Panc1 (cell line): ENCODE measurements around the gene LRRIQ1. TPM values are rescaled to one million over a fixed set of nuclear protein-coding genes. Genes with fewer than 3 reads are reported as not detected.

ENCODE experiments used
- ATAC-seq: fragments of 200-7000 bp; cut with Tn5 transposase; 2 replicates; pipeline ENCODE4 v1.9.1; 2020; ENCODE audit warnings: mild to moderate bottlenecking, moderate library complexity
- BruUV-seq: library from RNA; stranded (reverse); fragments of 400-500 nt; replicated peaks from 2 replicates; lab custom pipeline; 2021; lab: Mats Ljungman, UMichigan
- CTCF ChIA-PET: fragments of 300-600 bp; sonication (Branson Sonifier 250); formaldehyde crosslinking; loops from one replicate; lab custom pipeline; 2022; ENCODE audit warnings: antibody characterized with exemption; lab: Charles Lee
- POLR2A ChIA-PET: fragments of 300-600 bp; sonication (Branson Sonifier 250); formaldehyde crosslinking; loops from one replicate; lab custom pipeline; 2022; ENCODE audit warnings: antibody characterized with exemption; lab: Charles Lee
- DNase-seq: peaks from one replicate; pipeline ENCODE4 v3.0.0-alpha.2; 2010; ENCODE audit warnings: low read depth, low spot score
- H3K27ac ChIP-seq: 2 replicates; pipeline ENCODE4 v1.5.1; 2011; ENCODE audit warnings: mild to moderate bottlenecking, low read length, inconsistent platforms
- H3K27me3 ChIP-seq: fragments of 200-500 bp; sonication (Bioruptor generic); 2 replicates; pipeline ENCODE4 v1.6.0; 2014; ENCODE audit warnings: low read length, inconsistent platforms; ENCODE audit not compliant: control insufficient read depth, insufficient read depth
- H3K36me3 ChIP-seq: fragments of 200-500 bp; sonication (Bioruptor generic); 2 replicates; pipeline ENCODE4 v1.5.1; 2014; ENCODE audit warnings: inconsistent platforms, mild to moderate bottlenecking, low read length, moderate library complexity; ENCODE audit not compliant: control insufficient read depth, insufficient read depth
- H3K4me1 ChIP-seq: 2 replicates; pipeline ENCODE4 v1.5.1; 2011; ENCODE audit warnings: inconsistent platforms, mild to moderate bottlenecking, low read length, moderate library complexity; ENCODE audit not compliant: control insufficient read depth, insufficient read depth
- H3K4me3 ChIP-seq, 2 experiments: 2 replicates each; pipeline ENCODE4 v1.5.1; 2011 to 2012; ENCODE audit warnings: low read depth in 2 of 2, low read length in 2 of 2, mild to moderate bottlenecking in 2 of 2, inconsistent platforms in 1 of 2, moderate library complexity in 1 of 2
- H3K9me3 ChIP-seq: fragments of 200-500 bp; sonication (Bioruptor generic); 2 replicates; pipeline ENCODE4 v1.5.1; 2014; ENCODE audit warnings: low read depth, mild to moderate bottlenecking, inconsistent platforms, low read length, moderate library complexity; ENCODE audit not compliant: control insufficient read depth, insufficient read depth
- POLR2AphosphoS5 ChIP-seq: IDR thresholded peaks from 2 replicates; pipeline ENCODE4 v1.6.1; 2012; ENCODE audit warnings: mild to moderate bottlenecking, low read depth, low read length, moderate library complexity
- SIN3A ChIP-seq: IDR thresholded peaks from 2 replicates; pipeline ENCODE4 v1.6.1; 2012; ENCODE audit warnings: low read depth, mild to moderate bottlenecking, low read length, moderate library complexity, borderline replicate concordance; ENCODE audit not compliant: insufficient read depth
- TCF7L2 ChIP-seq: IDR thresholded peaks from 2 replicates; pipeline ENCODE4 v1.6.1; 2011; ENCODE audit warnings: mild to moderate bottlenecking, low read depth, low read length, inconsistent platforms
- in situ Hi-C: cut with HindIII; loops from 2 replicates; pipeline ENCODE4 v1.10.0; 2016; ENCODE audit warnings: low sequenced_read_pairs, low pct_unique_long_range_greater_than_20kb
- intact Hi-C: fragments of 100-400 bp; cut with micrococcal nuclease; formaldehyde crosslinking; loops from one replicate; pipeline ENCODE4 v1.10.0; 2022; ENCODE audit not compliant: unreplicated experiment
- total RNA-seq: library from RNA; stranded (reverse); gene quantifications from one replicate; pipeline ENCODE4 v1.2.1, GENCODE V29; 2021; ENCODE audit not compliant: unreplicated experiment
- TF ChIP-seq, protein P1 (sequence below): fragments of 450-650 bp; IDR thresholded peaks from 2 replicates; pipeline ENCODE4 v1.5.1; 2017; ENCODE audit warnings: mild to moderate bottlenecking
- TF ChIP-seq, protein P2 (sequence below), 2 experiments: IDR thresholded peaks; 2 replicates each; pipeline ENCODE4 v1.6.1; 2011 to 2012; ENCODE audit warnings: low read depth in 2 of 2, control low read depth in 1 of 2, low read length in 1 of 2, mild to moderate bottlenecking in 1 of 2, moderate library complexity in 1 of 2; ENCODE audit not compliant: insufficient read depth in 1 of 2

Gene LRRIQ1
- total RNA-seq, 1 experiment from 2014 or later: 0.15 TPM

GRCh38 chr12:85065837-85066482, 29.8 kb downstream of the LRRIQ1 start:
- in situ Hi-C loops (no loop called here), intact Hi-C loops (no loop called here)
- H3K27me3 ChIP-seq: no peaks in the 10 kb centered on the region
- ChIA-PET CTCF (no interaction called here), POLR2A (no interaction called here)
- no peak overlapping the region for H3K27ac ChIP-seq
- no peak overlapping the region for H3K4me3 ChIP-seq
- DNase-seq (no peak), ATAC-seq (no peak)
- no TSS peak for BruUV-seq
- H3K4me1 ChIP-seq: no peaks in the 10 kb centered on the region
- TF ChIP-seq, protein P1, sequence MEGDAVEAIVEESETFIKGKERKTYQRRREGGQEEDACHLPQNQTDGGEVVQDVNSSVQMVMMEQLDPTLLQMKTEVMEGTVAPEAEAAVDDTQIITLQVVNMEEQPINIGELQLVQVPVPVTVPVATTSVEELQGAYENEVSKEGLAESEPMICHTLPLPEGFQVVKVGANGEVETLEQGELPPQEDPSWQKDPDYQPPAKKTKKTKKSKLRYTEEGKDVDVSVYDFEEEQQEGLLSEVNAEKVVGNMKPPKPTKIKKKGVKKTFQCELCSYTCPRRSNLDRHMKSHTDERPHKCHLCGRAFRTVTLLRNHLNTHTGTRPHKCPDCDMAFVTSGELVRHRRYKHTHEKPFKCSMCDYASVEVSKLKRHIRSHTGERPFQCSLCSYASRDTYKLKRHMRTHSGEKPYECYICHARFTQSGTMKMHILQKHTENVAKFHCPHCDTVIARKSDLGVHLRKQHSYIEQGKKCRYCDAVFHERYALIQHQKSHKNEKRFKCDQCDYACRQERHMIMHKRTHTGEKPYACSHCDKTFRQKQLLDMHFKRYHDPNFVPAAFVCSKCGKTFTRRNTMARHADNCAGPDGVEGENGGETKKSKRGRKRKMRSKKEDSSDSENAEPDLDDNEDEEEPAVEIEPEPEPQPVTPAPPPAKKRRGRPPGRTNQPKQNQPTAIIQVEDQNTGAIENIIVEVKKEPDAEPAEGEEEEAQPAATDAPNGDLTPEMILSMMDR: no peak
- no peak for TF ChIP-seq TCF7L2
- no peak for TF ChIP-seq SIN3A
- TF ChIP-seq POLR2AphosphoS5: no peak
- TF ChIP-seq, protein P2, sequence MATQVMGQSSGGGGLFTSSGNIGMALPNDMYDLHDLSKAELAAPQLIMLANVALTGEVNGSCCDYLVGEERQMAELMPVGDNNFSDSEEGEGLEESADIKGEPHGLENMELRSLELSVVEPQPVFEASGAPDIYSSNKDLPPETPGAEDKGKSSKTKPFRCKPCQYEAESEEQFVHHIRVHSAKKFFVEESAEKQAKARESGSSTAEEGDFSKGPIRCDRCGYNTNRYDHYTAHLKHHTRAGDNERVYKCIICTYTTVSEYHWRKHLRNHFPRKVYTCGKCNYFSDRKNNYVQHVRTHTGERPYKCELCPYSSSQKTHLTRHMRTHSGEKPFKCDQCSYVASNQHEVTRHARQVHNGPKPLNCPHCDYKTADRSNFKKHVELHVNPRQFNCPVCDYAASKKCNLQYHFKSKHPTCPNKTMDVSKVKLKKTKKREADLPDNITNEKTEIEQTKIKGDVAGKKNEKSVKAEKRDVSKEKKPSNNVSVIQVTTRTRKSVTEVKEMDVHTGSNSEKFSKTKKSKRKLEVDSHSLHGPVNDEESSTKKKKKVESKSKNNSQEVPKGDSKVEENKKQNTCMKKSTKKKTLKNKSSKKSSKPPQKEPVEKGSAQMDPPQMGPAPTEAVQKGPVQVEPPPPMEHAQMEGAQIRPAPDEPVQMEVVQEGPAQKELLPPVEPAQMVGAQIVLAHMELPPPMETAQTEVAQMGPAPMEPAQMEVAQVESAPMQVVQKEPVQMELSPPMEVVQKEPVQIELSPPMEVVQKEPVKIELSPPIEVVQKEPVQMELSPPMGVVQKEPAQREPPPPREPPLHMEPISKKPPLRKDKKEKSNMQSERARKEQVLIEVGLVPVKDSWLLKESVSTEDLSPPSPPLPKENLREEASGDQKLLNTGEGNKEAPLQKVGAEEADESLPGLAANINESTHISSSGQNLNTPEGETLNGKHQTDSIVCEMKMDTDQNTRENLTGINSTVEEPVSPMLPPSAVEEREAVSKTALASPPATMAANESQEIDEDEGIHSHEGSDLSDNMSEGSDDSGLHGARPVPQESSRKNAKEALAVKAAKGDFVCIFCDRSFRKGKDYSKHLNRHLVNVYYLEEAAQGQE (IDR thresholded peaks at IDR 0.05; ENCODE audit: insufficient read depth in 1 of 2, low read depth in 2 of 2, low read length in 1 of 2): no peak
- H3K36me3 ChIP-seq: no peaks in the 10 kb centered on the region
- H3K9me3 ChIP-seq: no peaks in the 10 kb centered on the region

GRCh38 chr12:85072826-85073225, 36.7 kb downstream of the LRRIQ1 start:
- ChIA-PET POLR2A (no interaction called here), CTCF (no interaction called here)
- no peak overlapping the region for H3K4me3 ChIP-seq
- H3K4me1 ChIP-seq: no peaks in the 10 kb centered on the region
- H3K36me3 ChIP-seq: no peaks in the 10 kb centered on the region
- no peak for ATAC-seq
- no peak for DNase-seq
- in situ Hi-C loops: no loop called here
- no peaks in the 10 kb centered on the region for H3K27me3 ChIP-seq
- H3K27ac ChIP-seq: no peak overlapping the region
- TF ChIP-seq SIN3A (no peak), TCF7L2 (no peak), POLR2AphosphoS5 (no peak)
- TF ChIP-seq, protein P1: no peak
- TF ChIP-seq, protein P2 (IDR thresholded peaks at IDR 0.05; ENCODE audit: insufficient read depth in 1 of 2, low read depth in 2 of 2, low read length in 1 of 2): no peak
- no peaks in the 10 kb centered on the region for H3K9me3 ChIP-seq
- intact Hi-C loops: no loop called here
- BruUV-seq: no TSS peak
